Thyroid gland (tissue), 4 donors: ENCODE data around the gene SCRG1. TPM values are rescaled to one million over a fixed set of nuclear protein-coding genes. Genes with fewer than 3 reads are reported as not detected.

Source experiments
- DNase-seq, 2 donors: peaks; one replicate each; pipeline ENCODE4 v3.0.0-alpha.2; 2019
- H3K27ac ChIP-seq, 3 donors: fragments of 200-600 bp; sonication (generic); 1 replicate in 2 of 3; 2 replicates in 1 of 3; pipeline ENCODE4 v1.5.1; 2016 to 2019; ENCODE audit warnings: mild to moderate bottlenecking in 1 of 3, moderate library complexity in 1 of 3
- H3K27me3 ChIP-seq: fragments of 200-600 bp; sonication (generic); one replicate; pipeline ENCODE4 v1.5.1; 2019
- H3K36me3 ChIP-seq, 2 donors: fragments of 200-600 bp; sonication (generic); one replicate each; pipeline ENCODE4 v1.5.1; 2016 to 2019
- H3K4me1 ChIP-seq, 2 donors: fragments of 200-600 bp; sonication (generic); one replicate each; pipeline ENCODE4 v1.5.1; 2017 to 2019
- H3K4me3 ChIP-seq, 3 donors: fragments of 200-600 bp; sonication (generic); replicated peaks in 1 of 3; 1 replicate in 2 of 3; 2 replicates in 1 of 3; pipeline ENCODE4 v1.5.1; 2016; ENCODE audit warnings: mild to moderate bottlenecking in 1 of 3
- H3K9me3 ChIP-seq: fragments of 200-600 bp; sonication (generic); one replicate; pipeline ENCODE4 v1.5.1; 2017
- POLR2A ChIP-seq, 2 donors: fragments of 450-650 bp; IDR thresholded peaks; one replicate each; pipeline ENCODE4 v1.6.1; 2017; ENCODE audit warnings: antibody characterized with exemption in 2 of 2, mild to moderate bottlenecking in 2 of 2, moderate library complexity in 1 of 2
- WGBS, 2 donors: methylation state at CpG; one replicate each; pipeline ENCODE4 v1.1.5; 2017; 5-methylcytosine and 5-hydroxymethylcytosine counted together
- intact Hi-C: fragments of 100-400 bp; cut with DNase I; formaldehyde crosslinking; loops from one replicate; pipeline ENCODE4 v1.15.1; 2023
- total RNA-seq, 4 donors: library from RNA; depleted of rRNA; stranded (reverse); fragments of >200 nt; gene quantifications; one replicate each; pipeline ENCODE4 v1.2.3, GENCODE V29; 2016
- TF ChIP-seq, protein P1 (sequence below), 6 experiments: fragments of 200-600 bp in 3 of 6; fragments of 450-650 bp in 3 of 6; sonication (generic) in 3 of 6; IDR thresholded peaks; one replicate each; pipeline ENCODE4 v1.5.1; 2016 to 2019; ENCODE audit warnings: antibody characterized with exemption in 6 of 6, mild to moderate bottlenecking in 2 of 6, inconsistent platforms in 1 of 6, moderate library complexity in 1 of 6

SCRG1 gene
- total RNA-seq, 4 donors from 2014 or later, result 0.11 to 0.27 TPM; not detected in 2

DNA sequence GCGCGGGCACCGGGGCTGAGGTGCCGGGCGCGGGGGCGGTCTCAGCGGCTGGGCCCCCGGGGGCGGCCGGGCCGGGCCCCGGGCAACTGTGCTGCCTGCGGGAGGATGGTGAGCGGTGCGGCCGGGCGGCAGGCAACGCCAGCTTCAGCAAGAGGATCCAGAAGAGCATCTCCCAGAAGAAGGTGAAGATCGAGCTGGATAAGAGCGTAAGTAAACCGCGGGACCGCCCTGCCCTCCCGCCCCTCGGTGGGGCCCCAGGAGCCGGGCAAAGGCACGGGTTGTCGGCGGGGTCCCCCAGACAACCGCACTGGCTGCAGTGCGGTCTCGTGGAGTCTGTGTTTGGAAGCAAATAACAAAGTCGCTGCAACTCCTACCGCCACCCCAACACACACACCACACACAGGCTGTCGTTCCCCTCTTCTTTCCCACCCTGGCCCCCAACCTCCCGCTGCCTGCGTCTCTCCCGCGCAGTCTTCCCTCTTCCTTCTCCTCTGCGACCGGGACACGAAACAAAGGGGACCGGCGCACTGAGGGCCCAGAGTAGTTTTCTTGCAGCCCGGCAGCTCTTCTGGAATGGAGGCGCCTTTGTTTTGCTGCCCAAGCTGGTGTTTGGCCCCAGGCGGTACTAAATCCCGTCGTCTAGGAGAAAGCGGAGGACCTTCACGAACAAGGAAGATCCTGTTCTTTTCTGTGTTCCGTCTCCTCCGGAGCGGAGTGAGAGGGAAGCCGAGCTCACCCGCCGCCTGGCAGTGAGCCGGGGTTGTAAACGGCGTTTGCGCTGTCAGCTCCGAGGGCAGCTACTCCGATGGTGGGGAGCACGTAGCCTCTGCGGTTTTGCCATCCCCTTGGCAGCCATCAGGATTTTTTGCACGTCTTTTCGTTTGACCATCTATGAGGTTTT is 27.4 kb downstream of the SCRG1 start:
- Histone ChIP-seq H3K9me3 (no peaks in the 10 kb centered on the region), H3K4me1 (peaks cover 6 to 15% of the 10 kb centered on the region in 2 donors), H3K4me3 (peak overlapping the region; percentile 3 to 95 (median 68)), H3K27me3 (no peaks in the 10 kb centered on the region), H3K36me3 (no peaks in the 10 kb centered on the region), H3K27ac (peak overlapping the region; percentile 82 to 93 (median 88))
- TF ChIP-seq, protein P1, sequence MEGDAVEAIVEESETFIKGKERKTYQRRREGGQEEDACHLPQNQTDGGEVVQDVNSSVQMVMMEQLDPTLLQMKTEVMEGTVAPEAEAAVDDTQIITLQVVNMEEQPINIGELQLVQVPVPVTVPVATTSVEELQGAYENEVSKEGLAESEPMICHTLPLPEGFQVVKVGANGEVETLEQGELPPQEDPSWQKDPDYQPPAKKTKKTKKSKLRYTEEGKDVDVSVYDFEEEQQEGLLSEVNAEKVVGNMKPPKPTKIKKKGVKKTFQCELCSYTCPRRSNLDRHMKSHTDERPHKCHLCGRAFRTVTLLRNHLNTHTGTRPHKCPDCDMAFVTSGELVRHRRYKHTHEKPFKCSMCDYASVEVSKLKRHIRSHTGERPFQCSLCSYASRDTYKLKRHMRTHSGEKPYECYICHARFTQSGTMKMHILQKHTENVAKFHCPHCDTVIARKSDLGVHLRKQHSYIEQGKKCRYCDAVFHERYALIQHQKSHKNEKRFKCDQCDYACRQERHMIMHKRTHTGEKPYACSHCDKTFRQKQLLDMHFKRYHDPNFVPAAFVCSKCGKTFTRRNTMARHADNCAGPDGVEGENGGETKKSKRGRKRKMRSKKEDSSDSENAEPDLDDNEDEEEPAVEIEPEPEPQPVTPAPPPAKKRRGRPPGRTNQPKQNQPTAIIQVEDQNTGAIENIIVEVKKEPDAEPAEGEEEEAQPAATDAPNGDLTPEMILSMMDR (IDR thresholded peaks at IDR 0.05), result no peak
- peak in 1 of 2 donors; percentile 58 for TF ChIP-seq POLR2A (IDR thresholded peaks at IDR 0.05)
- DNase-seq, result peak; percentile 73 to 75
- intact Hi-C loops, result loop anchor here (2.0 kb wide), 1 partner anchor 39 kb away; no protein-coding TSS in a partner anchor
- WGBS, 2 donors, result 0 to 1% methylated on average over 31 to 33 of the region's 68 CpGs

DNA sequence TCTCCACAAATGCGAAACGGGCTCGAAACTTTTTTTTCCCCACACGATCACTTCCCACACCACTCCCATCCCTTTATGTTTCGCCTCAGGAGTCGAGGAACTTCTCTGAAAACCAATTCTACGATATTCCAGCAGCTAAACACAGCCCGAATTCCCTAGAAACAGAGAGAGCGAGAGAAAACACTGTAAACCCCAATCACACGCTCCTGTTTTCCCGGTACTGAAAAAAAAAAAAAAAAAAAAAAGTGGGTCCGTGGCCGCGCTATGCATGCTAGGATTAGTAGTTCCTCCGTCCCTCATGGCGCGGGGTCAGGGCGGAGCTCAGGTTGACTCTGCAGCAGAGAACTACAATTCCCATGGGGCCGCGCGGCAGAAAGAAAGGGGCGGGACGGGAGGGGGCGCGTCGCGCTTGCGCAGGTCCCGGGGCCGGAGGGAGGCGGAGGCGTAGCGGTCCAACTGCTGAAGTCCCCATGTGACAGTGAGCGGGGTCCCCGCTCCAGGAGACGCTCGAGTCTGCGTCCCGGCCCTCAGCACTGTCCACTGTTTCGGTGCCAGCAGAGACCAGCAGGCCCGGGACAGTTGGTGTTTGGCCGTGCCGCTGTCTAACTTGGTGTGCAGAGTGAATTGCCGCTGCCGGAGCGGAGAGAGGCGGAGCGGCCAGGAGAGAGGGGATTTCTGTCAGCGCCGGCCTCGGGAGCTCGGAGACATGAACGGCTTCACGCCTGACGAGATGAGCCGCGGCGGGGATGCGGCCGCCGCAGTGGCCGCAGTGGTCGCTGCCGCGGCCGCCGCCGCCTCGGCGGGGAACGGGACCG is 28.2 kb downstream of the SCRG1 start, which contains the start of gene SAP30:
Gene SAP30 (plus strand): TSS at position 478 of the 815 bp plus-strand sequence. CDS start 229 bp downstream, at position 707.
- Histone ChIP-seq H3K27me3 (no peaks in the 10 kb centered on the region), H3K4me1 (peaks cover 6 to 15% of the 10 kb centered on the region in 2 donors), H3K4me3 (peak within 1 kb of the TSS; percentile 68 to 95 (median 80)), H3K9me3 (no peaks in the 10 kb centered on the region), H3K36me3 (no peaks in the 10 kb centered on the region), H3K27ac (peak within 1 kb of the TSS; percentile 93 to 98 (median 97))
- TF ChIP-seq, protein P1 (IDR thresholded peaks at IDR 0.05), result no peak
- peak; percentile 91 to 99 for TF ChIP-seq POLR2A (IDR thresholded peaks at IDR 0.05)
- 1% methylated on average over 48 to 51 of the region's 72 CpGs for WGBS, 2 donors
- intact Hi-C loops, result loop anchor here (2.0 kb wide), 1 partner anchor 38 kb away; no protein-coding TSS in a partner anchor
- peak; percentile 99 for DNase-seq

DNA sequence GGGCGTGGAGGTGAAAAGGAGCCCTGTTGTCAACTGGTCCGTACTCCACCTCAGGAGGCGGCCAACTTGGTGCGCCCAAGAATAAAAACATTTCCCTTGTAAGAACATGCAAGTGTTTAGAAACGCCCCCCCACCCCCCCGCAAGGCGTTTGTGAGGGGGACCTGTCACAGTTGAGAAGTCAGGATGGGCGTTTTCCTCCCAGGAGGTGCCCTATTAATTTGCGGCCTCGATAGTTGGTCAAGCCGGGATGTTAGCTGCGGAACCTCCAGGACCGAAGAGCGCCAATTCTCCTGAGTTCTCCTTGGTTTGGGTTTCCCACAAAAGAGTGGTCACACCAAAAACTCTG is 28.8 kb downstream of the SCRG1 start:
- Histone ChIP-seq H3K36me3 (no peaks in the 10 kb centered on the region), H3K4me1 (peaks cover 6 to 15% of the 10 kb centered on the region in 2 donors), H3K27me3 (no peaks in the 10 kb centered on the region), H3K9me3 (no peaks in the 10 kb centered on the region), H3K27ac (peak overlapping the region; percentile 54 to 98 (median 97)), H3K4me3 (peak overlapping the region; percentile 43 to 68 (median 65))
- TF ChIP-seq POLR2A (IDR thresholded peaks at IDR 0.05), result no peak
- TF ChIP-seq, protein P1 (IDR thresholded peaks at IDR 0.05), result no peak
- peak; percentile 71 to 74 for DNase-seq
- intact Hi-C loops, result loop anchor here (2.0 kb wide), 1 partner anchor 37 kb away; no protein-coding TSS in a partner anchor
- 0 to 1% methylated on average over 14 of the region's 14 CpGs for WGBS, 2 donors

DNA sequence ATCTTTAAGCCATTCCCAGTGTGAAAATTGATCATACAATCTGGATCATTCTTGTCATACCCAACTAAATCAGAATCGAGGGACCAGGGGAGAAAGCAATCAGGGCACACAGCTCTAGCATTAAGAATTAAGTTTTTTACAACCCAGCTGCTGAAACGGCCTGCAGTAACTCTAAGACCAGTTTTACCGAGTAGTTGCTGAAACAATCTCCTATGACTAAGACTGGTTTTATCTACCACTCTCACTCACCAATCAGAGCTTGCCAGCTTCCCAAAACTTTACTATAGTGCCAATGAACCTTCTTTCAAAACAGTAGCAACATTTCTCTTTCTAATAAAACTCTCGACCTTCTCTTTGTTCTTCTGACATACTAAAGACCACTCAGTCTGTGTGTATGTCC is 31.0 kb downstream of the SCRG1 start:
- intact Hi-C loops, result no loop called here
- no peak overlapping the region for H3K4me3 ChIP-seq
- H3K27ac ChIP-seq, result no peak overlapping the region
- no peaks in the 10 kb centered on the region for H3K27me3 ChIP-seq
- no peak for TF ChIP-seq POLR2A (IDR thresholded peaks at IDR 0.05)
- TF ChIP-seq, protein P1 (IDR thresholded peaks at IDR 0.05), result no peak
- H3K36me3 ChIP-seq, result no peaks in the 10 kb centered on the region
- H3K4me1 ChIP-seq, result peaks cover 0 to 4% of the 10 kb centered on the region in 2 donors
- no peaks in the 10 kb centered on the region for H3K9me3 ChIP-seq
- WGBS, 2 donors, result 78 to 84% methylated on average over 4 of the region's 4 CpGs
- DNase-seq, result no peak
